T follicular helper cell (primary cell): ENCODE data around the gene RAB40AL.

Experiments
- DNase-seq: peaks from one replicate; pipeline ENCODE4 v3.0.0-alpha.2; 2020; ENCODE audit warnings: low read depth

The RAB40AL gene

DNA sequence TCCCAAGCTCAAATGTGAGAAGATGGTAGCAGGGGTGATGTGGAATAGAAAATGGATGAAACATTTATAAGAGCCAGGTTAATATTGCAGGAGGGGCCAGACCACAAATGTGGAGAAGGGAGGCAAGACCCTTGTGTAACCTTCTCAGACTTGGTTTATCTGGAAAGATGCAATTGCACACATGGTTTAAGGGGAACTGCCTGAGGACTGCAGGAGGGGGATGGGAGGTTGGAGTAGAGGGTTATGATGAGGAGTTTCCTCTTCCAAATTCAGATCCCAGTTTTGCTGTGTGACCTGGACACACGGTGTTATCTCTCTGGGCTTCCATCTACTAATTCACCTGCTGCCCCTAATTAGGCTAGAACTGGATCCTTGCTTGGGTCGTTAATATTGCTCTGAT lies 46.1 kb downstream of the RAB40AL start:
- DNase-seq, result no peak

DNA sequence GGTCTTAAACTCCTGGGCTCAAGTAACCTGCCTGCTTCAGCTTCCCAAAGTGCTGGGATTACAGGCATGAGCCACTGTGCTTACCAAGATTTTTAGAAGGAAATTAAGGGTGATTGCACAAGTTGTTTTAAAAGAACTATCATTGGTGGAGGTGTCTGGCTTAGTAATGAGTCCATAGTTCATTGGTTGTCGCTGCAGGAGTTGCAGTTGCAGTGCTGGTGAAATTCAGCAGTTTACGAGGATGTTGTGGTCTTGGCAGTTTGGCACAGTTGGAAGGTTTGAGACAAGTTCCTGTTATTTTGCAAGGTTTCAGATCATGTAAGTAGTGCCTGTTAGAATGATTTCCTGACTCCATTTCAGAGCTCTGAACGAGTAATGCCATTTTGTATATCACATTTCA lies 48.1 kb downstream of the RAB40AL start:
- DNase-seq, result no peak
